RWPE1 (cell line): ENCODE data around the gene BMP6.
"Not testable (repeated sequence)": the region's sequence is repeated elsewhere in the genome, so short reads cannot be mapped to it uniquely, and the experiment has no call there.

Experiments used
- CTCF ChIA-PET: fragments of 350-600 bp; sonication (Branson Sonifier 250); formaldehyde crosslinking; extraction: SDS; loops from one replicate; lab custom pipeline; 2021; lab: Yijun Ruan, JAX
- POLR2A ChIA-PET: fragments of 400-600 bp; formaldehyde crosslinking; extraction: SDS; loops from one replicate; lab custom pipeline; 2020; ENCODE audit warnings: antibody characterized with exemption; ENCODE audit not compliant: low non-redundant PET; lab: Yijun Ruan, JAX
- DNase-seq: peaks from one replicate; pipeline ENCODE4 v3.0.0; 2012; ENCODE audit warnings: low spot score
- H3K27ac ChIP-seq: fragments of 450-650 bp; 2 replicates; pipeline ENCODE4 v1.5.1; 2017
- CTCF ChIP-seq: fragments of 450-650 bp; conservative IDR thresholded peaks from 2 replicates; pipeline ENCODE4 v1.5.1; 2017; ENCODE audit warnings: low read depth, mild to moderate bottlenecking

BMP6 gene

GRCh38 chr6:7809346-7809745 lies 83.4 kb downstream of the BMP6 start:
- DNase-seq: no peak
- ChIA-PET CTCF (interaction anchor here (0.6 kb wide), 2 partner anchors 29 to 735 kb away, joined by 3 to 4 read pairs; no protein-coding TSS in a partner anchor), POLR2A (no interaction called here)

DNA sequence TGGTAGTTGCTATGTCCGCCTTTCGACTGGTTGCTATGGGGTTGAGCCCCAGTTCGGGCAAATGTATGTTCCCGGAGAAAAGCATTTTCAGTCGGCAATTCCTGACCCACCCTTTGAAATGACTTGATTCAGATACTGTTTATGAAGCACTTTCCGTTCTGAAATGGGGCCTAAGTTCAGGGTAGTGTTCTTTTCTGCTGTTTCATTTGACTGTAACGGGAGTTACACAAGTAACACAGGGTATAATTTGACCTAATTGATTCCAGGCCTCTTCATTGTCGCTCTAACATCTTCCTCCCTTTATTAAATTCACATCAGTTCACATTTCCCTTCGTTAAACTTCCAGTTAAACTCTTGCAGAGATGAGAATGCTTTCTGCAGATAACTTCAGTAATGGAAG lies 85.5 kb downstream of the BMP6 start:
- ChIA-PET POLR2A (no interaction called here), CTCF (no interaction called here)
- no peak for TF ChIP-seq CTCF
- no peak for DNase-seq
- H3K27ac ChIP-seq: no peak overlapping the region

More at GRCh38 chr6:7809346-7809745, 83.4 kb downstream of the BMP6 start:
- H3K27ac ChIP-seq: no peak overlapping the region
- no peak for TF ChIP-seq CTCF

GRCh38 chr6:7812623-7813022 lies 86.7 kb downstream of the BMP6 start:
- ChIA-PET POLR2A (no interaction called here), CTCF (interaction anchor here (0.6 kb wide), 1 partner anchor 87 kb away, joined by 3 read pairs; the partner anchor contains the start of gene BMP6)
- H3K27ac ChIP-seq: no peak overlapping the region
- DNase-seq: no peak
- no peak for TF ChIP-seq CTCF

DNA sequence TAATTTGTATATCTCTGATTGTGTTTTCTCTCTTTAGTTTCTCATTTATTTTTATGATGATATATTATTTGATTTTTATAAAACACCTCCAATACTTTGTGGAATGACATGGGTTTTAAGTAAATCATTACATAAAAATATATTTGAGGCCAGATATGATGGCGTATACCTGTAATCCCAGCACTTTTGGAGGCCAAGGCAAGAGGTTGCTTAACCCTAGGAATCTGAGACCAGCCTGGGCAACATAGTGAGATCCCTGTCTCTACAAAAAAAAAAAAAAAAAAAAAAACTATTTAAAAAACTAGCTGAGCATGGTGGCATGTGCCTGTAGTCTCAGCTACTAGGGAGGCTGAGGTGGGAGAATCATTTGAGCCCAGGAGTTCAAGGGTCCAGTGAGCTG lies 87.3 kb downstream of the BMP6 start:
- CTCF ChIA-PET: interaction anchor here (0.6 to 1.0 kb wide), 2 partner anchors 65 to 87 kb away, joined by 4 read pairs; partner anchors contain the start of gene BMP6
- DNase-seq: no peak
- POLR2A ChIA-PET: interaction anchor here (0.7 kb wide), 1 partner anchor 93 kb away, joined by 17 read pairs; no protein-coding TSS in a partner anchor
- H3K27ac ChIP-seq: no peak overlapping the region
- no peak for TF ChIP-seq CTCF

- DNase-seq: no peak
- no peak overlapping the region for H3K27ac ChIP-seq
- no peak for TF ChIP-seq CTCF
- POLR2A ChIA-PET: interaction anchor here (0.7 kb wide), 1 partner anchor 93 kb away, joined by 17 read pairs; no protein-coding TSS in a partner anchor
- CTCF ChIA-PET: interaction anchor here (0.6 to 1.0 kb wide), 2 partner anchors 65 to 88 kb away, joined by 4 read pairs; partner anchors contain the start of gene BMP6
Observed at GRCh38 chr6:7813704-7814103, 87.8 kb downstream of the BMP6 start.

DNA sequence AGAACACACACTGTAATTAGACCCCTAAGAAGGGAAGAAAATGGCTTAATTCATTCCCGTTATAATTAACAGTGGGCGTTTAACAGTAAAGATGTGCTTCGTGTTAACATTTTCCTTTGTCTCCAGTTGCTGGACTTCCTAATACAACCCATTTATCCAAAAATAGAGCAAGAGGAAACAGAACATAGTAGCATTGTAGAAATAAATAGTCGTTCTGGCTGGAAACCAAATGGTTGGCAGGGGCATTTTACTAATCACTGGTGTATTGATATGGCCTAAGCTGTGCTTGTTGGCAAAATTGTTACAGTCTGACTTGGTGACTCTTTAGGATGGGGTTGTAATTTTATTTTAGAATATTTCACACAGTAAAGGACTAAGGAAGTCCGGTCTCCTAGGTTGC lies 89.8 kb downstream of the BMP6 start:
- TF ChIP-seq CTCF: no peak
- no peak for DNase-seq
- ChIA-PET POLR2A (no interaction called here), CTCF (no interaction called here)
- no peak overlapping the region for H3K27ac ChIP-seq

GRCh38 chr6:7817184-7817583 lies 91.3 kb downstream of the BMP6 start:
- CTCF ChIA-PET, DNase-seq, POLR2A ChIA-PET, H3K27ac ChIP-seq: not testable (repeated sequence)
